NCI-H748 treated with DMSO at 0.1 percent for 48 hours (cell line): ENCODE data around the gene SLC16A10.
"Not testable (repeated sequence)": the region's sequence is repeated elsewhere in the genome, so short reads cannot be mapped to it uniquely, and the experiment has no call there.

Source experiments
- DNase-seq: peaks from one replicate; lab custom pipeline; 2025; lab: John Stamatoyannopoulos, UW

The SLC16A10 gene

GRCh38 chr6:111187874-111188273, 100.6 kb downstream of the SLC16A10 start:
- DNase-seq: no peak

- not testable (repeated sequence) for DNase-seq
Measured at GRCh38 chr6:111189666-111190210, 102.4 kb downstream of the SLC16A10 start.

- DNase-seq: no peak
Measured at GRCh38 chr6:111190637-111191036, 103.3 kb downstream of the SLC16A10 start.

GRCh38 chr6:111191136-111191535, 103.8 kb downstream of the SLC16A10 start:
- DNase-seq: not testable (repeated sequence)

- no peak for DNase-seq
Measured at GRCh38 chr6:111192911-111193555, 105.7 kb downstream of the SLC16A10 start.

GRCh38 chr6:111195656-111196055, 108.4 kb downstream of the SLC16A10 start:
- no peak for DNase-seq

- DNase-seq: no peak
Measured at GRCh38 chr6:111198841-111199240, 111.5 kb downstream of the SLC16A10 start.

GRCh38 chr6:111199935-111200334, 112.6 kb downstream of the SLC16A10 start:
- no peak for DNase-seq

GRCh38 chr6:111200350-111201243, 113.3 kb downstream of the SLC16A10 start:
- no peak for DNase-seq

- DNase-seq: no peak
Measured at GRCh38 chr6:111201244-111201554, 113.9 kb downstream of the SLC16A10 start.

- no peak for DNase-seq
Measured at GRCh38 chr6:111201764-111202163, 114.5 kb downstream of the SLC16A10 start.

GRCh38 chr6:111203539-111203938, 116.2 kb downstream of the SLC16A10 start:
- not testable (repeated sequence) for DNase-seq

- no peak for DNase-seq
Measured at GRCh38 chr6:111204305-111204704, 117.0 kb downstream of the SLC16A10 start.

GRCh38 chr6:111204881-111205280, 117.6 kb downstream of the SLC16A10 start:
- DNase-seq: no peak

- no peak for DNase-seq
Measured at GRCh38 chr6:111205502-111205901, 118.2 kb downstream of the SLC16A10 start.

GRCh38 chr6:111207141-111207858, 120.0 kb downstream of the SLC16A10 start:
- DNase-seq: no peak

GRCh38 chr6:111208933-111209332, 121.6 kb downstream of the SLC16A10 start:
- no peak for DNase-seq

- DNase-seq: peak; percentile 71
Measured at GRCh38 chr6:111210194-111210728, 123.0 kb downstream of the SLC16A10 start.

GRCh38 chr6:111211411-111212030, 124.2 kb downstream of the SLC16A10 start:
- DNase-seq: no peak

GRCh38 chr6:111212625-111213024, 125.3 kb downstream of the SLC16A10 start:
- DNase-seq: no peak

- DNase-seq: no peak
Measured at GRCh38 chr6:111215131-111215530, 127.8 kb downstream of the SLC16A10 start.

GRCh38 chr6:111219785-111220184, 132.5 kb downstream of the SLC16A10 start:
- no peak for DNase-seq
